Panc1 (cell line): ENCODE data around the gene TMEM41B. TPM values are rescaled to one million over a fixed set of nuclear protein-coding genes. Genes with fewer than 3 reads are reported as not detected.

ENCODE experiments used
- ATAC-seq: fragments of 200-7000 bp; cut with Tn5 transposase; 2 replicates; pipeline ENCODE4 v1.9.1; 2020; ENCODE audit warnings: mild to moderate bottlenecking, moderate library complexity
- BruUV-seq: library from RNA; stranded (reverse); fragments of 400-500 nt; replicated peaks from 2 replicates; lab custom pipeline; 2021; lab: Mats Ljungman, UMichigan
- CTCF ChIA-PET: fragments of 300-600 bp; sonication (Branson Sonifier 250); formaldehyde crosslinking; loops from one replicate; lab custom pipeline; 2022; ENCODE audit warnings: antibody characterized with exemption; lab: Charles Lee
- POLR2A ChIA-PET: fragments of 300-600 bp; sonication (Branson Sonifier 250); formaldehyde crosslinking; loops from one replicate; lab custom pipeline; 2022; ENCODE audit warnings: antibody characterized with exemption; lab: Charles Lee
- DNase-seq: peaks from one replicate; pipeline ENCODE4 v3.0.0-alpha.2; 2010; ENCODE audit warnings: low read depth, low spot score
- H3K27ac ChIP-seq: 2 replicates; pipeline ENCODE4 v1.5.1; 2011; ENCODE audit warnings: mild to moderate bottlenecking, low read length, inconsistent platforms
- H3K27me3 ChIP-seq: fragments of 200-500 bp; sonication (Bioruptor generic); 2 replicates; pipeline ENCODE4 v1.6.0; 2014; ENCODE audit warnings: low read length, inconsistent platforms; ENCODE audit not compliant: control insufficient read depth, insufficient read depth
- H3K36me3 ChIP-seq: fragments of 200-500 bp; sonication (Bioruptor generic); 2 replicates; pipeline ENCODE4 v1.5.1; 2014; ENCODE audit warnings: inconsistent platforms, mild to moderate bottlenecking, low read length, moderate library complexity; ENCODE audit not compliant: control insufficient read depth, insufficient read depth
- H3K4me1 ChIP-seq: 2 replicates; pipeline ENCODE4 v1.5.1; 2011; ENCODE audit warnings: inconsistent platforms, mild to moderate bottlenecking, low read length, moderate library complexity; ENCODE audit not compliant: control insufficient read depth, insufficient read depth
- H3K4me3 ChIP-seq, 2 experiments: 2 replicates each; pipeline ENCODE4 v1.5.1; 2011 to 2012; ENCODE audit warnings: low read depth in 2 of 2, low read length in 2 of 2, mild to moderate bottlenecking in 2 of 2, inconsistent platforms in 1 of 2, moderate library complexity in 1 of 2
- H3K9me3 ChIP-seq: fragments of 200-500 bp; sonication (Bioruptor generic); 2 replicates; pipeline ENCODE4 v1.5.1; 2014; ENCODE audit warnings: low read depth, mild to moderate bottlenecking, inconsistent platforms, low read length, moderate library complexity; ENCODE audit not compliant: control insufficient read depth, insufficient read depth
- CTCF ChIP-seq: fragments of 450-650 bp; IDR thresholded peaks from 2 replicates; pipeline ENCODE4 v1.5.1; 2017; ENCODE audit warnings: mild to moderate bottlenecking
- POLR2AphosphoS5 ChIP-seq: IDR thresholded peaks from 2 replicates; pipeline ENCODE4 v1.6.1; 2012; ENCODE audit warnings: mild to moderate bottlenecking, low read depth, low read length, moderate library complexity
- SIN3A ChIP-seq: IDR thresholded peaks from 2 replicates; pipeline ENCODE4 v1.6.1; 2012; ENCODE audit warnings: low read depth, mild to moderate bottlenecking, low read length, moderate library complexity, borderline replicate concordance; ENCODE audit not compliant: insufficient read depth
- TCF7L2 ChIP-seq: IDR thresholded peaks from 2 replicates; pipeline ENCODE4 v1.6.1; 2011; ENCODE audit warnings: mild to moderate bottlenecking, low read depth, low read length, inconsistent platforms
- in situ Hi-C: cut with HindIII; loops from 2 replicates; pipeline ENCODE4 v1.10.0; 2016; ENCODE audit warnings: low sequenced_read_pairs, low pct_unique_long_range_greater_than_20kb
- intact Hi-C: fragments of 100-400 bp; cut with micrococcal nuclease; formaldehyde crosslinking; loops from one replicate; pipeline ENCODE4 v1.10.0; 2022; ENCODE audit not compliant: unreplicated experiment
- total RNA-seq: library from RNA; stranded (reverse); gene quantifications from one replicate; pipeline ENCODE4 v1.2.1, GENCODE V29; 2021; ENCODE audit not compliant: unreplicated experiment
- TF ChIP-seq, protein P1 (sequence below), 2 experiments: IDR thresholded peaks; 2 replicates each; pipeline ENCODE4 v1.6.1; 2011 to 2012; ENCODE audit warnings: low read depth in 2 of 2, control low read depth in 1 of 2, low read length in 1 of 2, mild to moderate bottlenecking in 1 of 2, moderate library complexity in 1 of 2; ENCODE audit not compliant: insufficient read depth in 1 of 2

Gene TMEM41B
- total RNA-seq, 1 experiment from 2014 or later = 126 TPM

- Histone ChIP-seq H3K4me1 (peaks cover 9% of the 10 kb centered on the region; the same call in 1 of the 2 replicates), H3K36me3 (peaks cover 6% of the 10 kb centered on the region), H3K4me3 (no peak overlapping the region), H3K27ac (no peak overlapping the region), H3K27me3 (no peaks in the 10 kb centered on the region), H3K9me3 (no peaks in the 10 kb centered on the region)
- intact Hi-C loops = no loop called here
- no TSS peak for BruUV-seq
- TF ChIP-seq CTCF (no peak), POLR2AphosphoS5 (no peak), TCF7L2 (no peak), SIN3A (no peak)
- TF ChIP-seq, protein P1, sequence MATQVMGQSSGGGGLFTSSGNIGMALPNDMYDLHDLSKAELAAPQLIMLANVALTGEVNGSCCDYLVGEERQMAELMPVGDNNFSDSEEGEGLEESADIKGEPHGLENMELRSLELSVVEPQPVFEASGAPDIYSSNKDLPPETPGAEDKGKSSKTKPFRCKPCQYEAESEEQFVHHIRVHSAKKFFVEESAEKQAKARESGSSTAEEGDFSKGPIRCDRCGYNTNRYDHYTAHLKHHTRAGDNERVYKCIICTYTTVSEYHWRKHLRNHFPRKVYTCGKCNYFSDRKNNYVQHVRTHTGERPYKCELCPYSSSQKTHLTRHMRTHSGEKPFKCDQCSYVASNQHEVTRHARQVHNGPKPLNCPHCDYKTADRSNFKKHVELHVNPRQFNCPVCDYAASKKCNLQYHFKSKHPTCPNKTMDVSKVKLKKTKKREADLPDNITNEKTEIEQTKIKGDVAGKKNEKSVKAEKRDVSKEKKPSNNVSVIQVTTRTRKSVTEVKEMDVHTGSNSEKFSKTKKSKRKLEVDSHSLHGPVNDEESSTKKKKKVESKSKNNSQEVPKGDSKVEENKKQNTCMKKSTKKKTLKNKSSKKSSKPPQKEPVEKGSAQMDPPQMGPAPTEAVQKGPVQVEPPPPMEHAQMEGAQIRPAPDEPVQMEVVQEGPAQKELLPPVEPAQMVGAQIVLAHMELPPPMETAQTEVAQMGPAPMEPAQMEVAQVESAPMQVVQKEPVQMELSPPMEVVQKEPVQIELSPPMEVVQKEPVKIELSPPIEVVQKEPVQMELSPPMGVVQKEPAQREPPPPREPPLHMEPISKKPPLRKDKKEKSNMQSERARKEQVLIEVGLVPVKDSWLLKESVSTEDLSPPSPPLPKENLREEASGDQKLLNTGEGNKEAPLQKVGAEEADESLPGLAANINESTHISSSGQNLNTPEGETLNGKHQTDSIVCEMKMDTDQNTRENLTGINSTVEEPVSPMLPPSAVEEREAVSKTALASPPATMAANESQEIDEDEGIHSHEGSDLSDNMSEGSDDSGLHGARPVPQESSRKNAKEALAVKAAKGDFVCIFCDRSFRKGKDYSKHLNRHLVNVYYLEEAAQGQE (IDR thresholded peaks at IDR 0.05; ENCODE audit: insufficient read depth in 1 of 2, low read depth in 2 of 2, low read length in 1 of 2) = no peak
- ChIA-PET CTCF (no interaction called here), POLR2A (no interaction called here)
- ATAC-seq = peak; percentile 77
- DNase-seq = no peak
- in situ Hi-C loops = no loop called here
Observed at GRCh38 chr11:9276571-9276970, 37.8 kb downstream of the TMEM41B start.

DNA sequence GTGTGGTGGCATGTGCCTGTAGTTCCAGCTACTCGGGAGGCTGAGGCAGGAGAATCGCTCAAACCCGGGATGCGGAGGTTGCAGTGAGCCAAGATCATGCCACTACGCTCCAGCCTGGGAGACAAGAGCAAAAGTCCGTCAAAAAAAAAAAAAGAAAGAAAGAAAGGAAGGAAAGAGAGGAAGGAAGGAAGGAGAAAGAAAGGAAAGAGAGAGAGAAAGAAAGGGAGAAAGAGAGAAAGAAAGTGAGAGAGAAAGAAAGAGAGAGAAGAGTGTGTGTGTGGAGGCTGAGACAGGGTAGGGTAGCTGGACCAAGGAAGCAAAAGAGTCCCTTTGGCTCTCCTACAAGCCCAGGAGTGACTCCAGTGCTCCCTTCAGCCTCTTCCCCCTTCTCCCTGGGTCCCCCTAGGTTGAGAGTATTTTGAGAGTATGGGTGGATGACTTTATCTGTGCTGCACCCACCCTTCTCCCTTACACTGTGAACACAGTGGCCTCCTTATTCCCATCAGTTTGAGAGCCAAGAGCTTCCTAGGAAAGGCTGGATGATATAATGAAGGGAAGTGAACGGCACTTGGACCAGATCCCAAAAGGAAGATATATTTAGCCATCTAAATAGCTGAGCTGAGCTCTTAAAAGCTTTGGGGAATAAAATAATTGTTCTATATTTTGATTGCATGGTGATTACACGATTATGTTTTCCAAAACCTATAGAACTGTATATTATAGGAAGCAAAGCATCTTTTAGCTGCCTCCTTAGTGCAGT, 39.7 kb downstream of the TMEM41B start:
- TF ChIP-seq POLR2AphosphoS5 = no peak
- no peak for TF ChIP-seq SIN3A
- no peak for TF ChIP-seq CTCF
- TF ChIP-seq, protein P1 (IDR thresholded peaks at IDR 0.05; ENCODE audit: insufficient read depth in 1 of 2, low read depth in 2 of 2, low read length in 1 of 2) = no peak
- TF ChIP-seq TCF7L2 = no peak

More for the DNA sequence above, 39.7 kb downstream of the TMEM41B start:
- DNase-seq (no peak), ATAC-seq (no peak)
- no peaks in the 10 kb centered on the region for H3K27me3 ChIP-seq
- H3K9me3 ChIP-seq = no peaks in the 10 kb centered on the region
- ChIA-PET CTCF (interaction anchor here (1.3 kb wide), 1 partner anchor 14 kb away, joined by 4 read pairs; no protein-coding TSS in a partner anchor), POLR2A (no interaction called here)
- H3K27ac ChIP-seq = no peak overlapping the region
- in situ Hi-C loops (no loop called here), intact Hi-C loops (no loop called here)
- H3K4me3 ChIP-seq = no peak overlapping the region
- no TSS peak for BruUV-seq
- H3K36me3 ChIP-seq = no peaks in the 10 kb centered on the region
- no peaks in the 10 kb centered on the region for H3K4me1 ChIP-seq
